HG03442 (cell line): ENCODE measurements around the gene CSRNP3.

Source experiments
- ATAC-seq: cut with Tn5 transposase; IDR thresholded peaks from one replicate; pipeline ENCODE4 v1.9.1; 2021; ENCODE audit warnings: mild to moderate bottlenecking, moderate library complexity; ENCODE audit not compliant: unreplicated experiment

The CSRNP3 gene

DNA sequence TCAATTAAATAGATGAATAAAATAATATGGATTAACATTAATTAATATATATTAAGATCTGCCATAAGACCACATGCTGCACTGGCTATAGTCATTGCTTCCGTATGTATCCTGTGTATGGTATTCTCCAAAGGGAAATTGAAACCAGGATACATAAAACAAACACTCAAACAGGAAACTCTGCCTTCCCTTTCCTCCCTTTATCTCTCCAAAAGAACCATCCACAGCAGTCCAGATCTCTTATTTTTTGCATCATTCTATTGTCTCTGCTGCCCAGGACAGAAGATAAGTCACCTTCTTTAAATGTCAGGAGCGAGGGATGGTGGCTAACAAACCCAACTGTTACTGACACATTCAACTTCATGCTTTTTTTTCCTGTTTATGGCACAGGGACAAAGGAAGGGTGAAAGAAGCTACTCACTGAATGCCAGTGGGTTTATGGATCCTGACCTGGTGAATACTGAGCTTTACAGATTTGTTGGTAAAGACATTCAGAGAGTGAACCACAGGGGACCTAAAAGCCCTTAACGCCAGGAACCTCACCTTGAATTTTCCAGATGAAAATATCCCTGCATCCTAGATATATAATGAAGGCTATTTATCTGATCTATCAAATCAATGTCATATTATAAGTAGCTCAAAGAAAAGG, 67.5 kb downstream of the CSRNP3 start:
- no peak for ATAC-seq

DNA sequence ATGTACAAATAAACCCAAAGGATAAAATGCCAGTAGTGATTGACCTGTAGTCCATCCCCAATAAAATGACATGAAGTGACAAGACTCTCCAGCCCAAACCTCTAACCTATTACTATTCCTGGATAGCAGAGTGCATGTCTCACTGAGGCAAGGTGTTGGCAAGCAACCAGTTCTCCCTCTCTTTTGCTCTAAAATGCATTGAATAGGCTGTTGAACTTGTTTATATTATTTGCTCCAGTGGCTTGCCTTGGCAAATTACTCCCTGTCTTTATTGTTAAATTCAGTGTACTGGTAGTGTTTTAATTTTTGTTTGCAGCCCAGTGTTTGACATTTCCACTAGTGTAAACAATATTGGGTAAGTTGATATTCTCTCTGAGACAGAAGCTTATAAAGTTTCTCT, 70.5 kb downstream of the CSRNP3 start:
- no peak for ATAC-seq

DNA sequence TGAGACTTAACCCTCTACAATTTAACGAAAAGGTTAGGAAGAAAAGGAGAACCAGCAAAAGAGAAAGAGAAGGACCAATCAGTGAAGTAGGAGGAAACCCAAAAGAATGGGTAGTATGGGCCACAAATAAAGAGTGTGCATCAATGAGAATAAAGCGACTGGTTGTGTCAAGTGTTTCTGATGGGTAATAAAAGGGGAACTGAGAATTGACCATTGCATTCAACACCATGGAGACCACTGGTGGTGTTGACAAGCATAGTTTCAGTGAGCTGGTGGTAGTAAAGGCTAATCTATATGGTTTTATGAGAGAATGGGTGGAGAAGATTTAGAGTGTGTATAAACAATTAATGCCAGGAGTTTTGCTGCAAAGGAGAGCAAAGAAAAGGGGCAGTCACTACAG, 75.4 kb downstream of the CSRNP3 start:
- ATAC-seq: peak; percentile 95

DNA sequence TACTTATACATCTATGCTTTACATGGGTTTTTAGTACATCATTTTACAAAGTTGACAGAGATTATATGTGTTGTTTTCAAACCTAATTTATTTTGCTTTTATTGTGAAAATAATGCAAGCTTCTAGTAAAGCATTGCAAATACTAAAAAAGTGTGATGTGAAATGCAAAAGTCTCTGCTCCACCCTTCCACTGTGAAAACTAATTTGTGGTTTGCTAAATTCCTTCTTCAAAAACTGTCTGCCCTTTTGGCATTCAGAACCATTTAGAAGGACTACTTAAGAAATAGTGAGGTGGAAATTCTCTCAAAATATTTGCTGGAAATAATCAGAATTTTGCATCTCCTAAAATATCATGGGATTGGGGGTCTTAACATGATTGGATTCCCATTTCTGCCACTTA, 78.4 kb downstream of the CSRNP3 start:
- ATAC-seq: no peak

DNA sequence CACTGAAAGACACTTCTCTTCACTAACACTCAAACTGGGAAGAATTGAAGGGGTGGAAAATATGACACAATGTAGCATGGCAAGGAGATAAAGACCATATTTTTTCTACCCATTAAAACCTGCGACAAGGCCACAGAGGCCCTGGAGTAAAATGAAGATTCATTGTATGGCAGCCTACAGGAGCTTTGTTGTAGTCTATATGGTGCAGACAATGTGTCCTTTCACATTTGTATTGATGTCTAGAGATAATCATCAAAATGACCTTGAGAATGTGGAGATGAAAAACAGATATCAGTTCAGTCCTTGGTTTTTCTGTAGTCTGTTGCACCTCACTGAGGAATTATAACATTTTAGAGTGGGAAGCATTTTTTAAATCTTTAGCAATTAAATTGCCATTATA, 80.1 kb downstream of the CSRNP3 start:
- ATAC-seq: no peak

DNA sequence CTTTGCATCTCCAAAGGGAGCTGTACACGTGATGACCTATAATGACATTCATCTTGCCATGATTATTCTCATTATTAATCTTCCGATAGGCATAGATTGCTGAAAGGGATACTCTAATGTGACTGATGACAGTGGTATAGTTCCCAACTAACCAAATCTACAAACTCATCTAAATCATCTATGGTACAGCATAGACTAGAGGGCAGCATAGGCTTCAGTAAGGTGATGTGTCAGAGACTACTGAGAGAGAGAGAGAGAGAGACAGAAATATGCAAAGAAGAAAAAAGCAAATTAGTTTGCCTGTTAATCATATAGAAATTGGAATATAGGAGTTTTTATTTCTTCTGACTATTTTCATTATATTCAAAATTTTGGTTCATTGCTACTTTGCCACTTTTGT, 89.3 kb downstream of the CSRNP3 start:
- no peak for ATAC-seq

DNA sequence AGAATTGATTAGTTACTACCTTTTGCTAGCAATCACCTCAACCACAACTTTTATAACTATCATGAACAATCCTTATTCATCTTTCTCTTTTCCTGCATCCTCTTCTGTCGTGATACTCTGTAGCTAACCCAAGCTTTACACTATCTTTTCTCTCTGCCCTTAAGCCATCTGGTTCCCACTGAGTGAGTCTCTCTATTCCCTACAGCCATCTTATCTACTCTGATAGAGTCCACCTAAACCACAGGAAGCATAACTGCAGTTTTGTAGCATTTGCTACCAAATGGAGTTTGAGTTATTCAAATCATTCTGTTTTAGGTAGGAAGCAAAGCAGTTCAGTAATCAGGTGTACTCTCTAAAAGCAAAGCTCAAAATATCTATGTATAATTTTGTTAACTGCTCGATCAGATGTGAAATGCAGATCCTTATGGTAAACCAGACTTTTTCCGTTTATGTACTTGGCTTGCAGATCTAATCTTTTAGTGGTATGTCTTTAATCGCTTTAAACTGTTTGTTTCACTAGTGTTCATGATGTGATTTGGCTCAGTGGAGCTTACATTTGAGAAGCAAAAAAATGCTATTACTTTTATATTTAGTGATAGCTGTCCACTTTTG, 91.0 kb downstream of the CSRNP3 start:
- no peak for ATAC-seq

DNA sequence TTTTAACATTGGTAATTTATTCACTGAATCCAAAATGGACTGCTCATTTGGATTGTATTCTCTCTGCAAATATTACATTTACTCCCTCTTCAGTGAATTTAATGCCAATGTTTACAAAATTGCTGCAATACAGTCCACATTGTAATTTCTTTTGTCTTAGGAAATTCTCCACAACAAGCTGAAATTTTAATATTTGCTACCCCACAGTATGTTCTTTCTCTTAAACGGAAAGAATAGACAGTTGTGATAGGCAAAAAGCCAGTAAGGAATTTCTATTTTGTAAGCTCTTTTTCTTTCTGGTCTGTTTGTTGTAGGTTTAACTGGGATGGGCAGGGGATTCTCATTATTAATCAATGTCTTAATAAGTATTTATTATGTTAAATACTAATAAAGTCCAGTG, 92.0 kb downstream of the CSRNP3 start:
- no peak for ATAC-seq

DNA sequence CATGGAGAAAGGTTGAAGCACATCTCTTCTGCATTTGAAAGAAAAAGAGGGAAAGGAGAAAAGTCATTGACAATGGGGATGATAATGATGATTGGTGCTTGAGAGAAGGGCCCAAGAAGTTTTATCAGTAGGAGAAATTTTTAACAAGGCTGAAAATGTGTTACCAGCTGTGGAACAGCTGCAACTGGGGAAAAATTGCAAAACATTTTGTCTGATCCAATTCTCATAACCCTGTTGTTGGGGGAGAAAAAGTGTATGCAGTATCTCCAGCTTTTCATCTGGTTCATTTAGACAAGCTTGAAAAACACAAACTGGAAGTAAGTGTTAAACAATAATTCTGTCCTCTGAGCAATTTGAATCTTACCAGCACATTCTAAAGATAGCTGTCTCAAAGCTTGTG, 92.7 kb downstream of the CSRNP3 start:
- no peak for ATAC-seq

DNA sequence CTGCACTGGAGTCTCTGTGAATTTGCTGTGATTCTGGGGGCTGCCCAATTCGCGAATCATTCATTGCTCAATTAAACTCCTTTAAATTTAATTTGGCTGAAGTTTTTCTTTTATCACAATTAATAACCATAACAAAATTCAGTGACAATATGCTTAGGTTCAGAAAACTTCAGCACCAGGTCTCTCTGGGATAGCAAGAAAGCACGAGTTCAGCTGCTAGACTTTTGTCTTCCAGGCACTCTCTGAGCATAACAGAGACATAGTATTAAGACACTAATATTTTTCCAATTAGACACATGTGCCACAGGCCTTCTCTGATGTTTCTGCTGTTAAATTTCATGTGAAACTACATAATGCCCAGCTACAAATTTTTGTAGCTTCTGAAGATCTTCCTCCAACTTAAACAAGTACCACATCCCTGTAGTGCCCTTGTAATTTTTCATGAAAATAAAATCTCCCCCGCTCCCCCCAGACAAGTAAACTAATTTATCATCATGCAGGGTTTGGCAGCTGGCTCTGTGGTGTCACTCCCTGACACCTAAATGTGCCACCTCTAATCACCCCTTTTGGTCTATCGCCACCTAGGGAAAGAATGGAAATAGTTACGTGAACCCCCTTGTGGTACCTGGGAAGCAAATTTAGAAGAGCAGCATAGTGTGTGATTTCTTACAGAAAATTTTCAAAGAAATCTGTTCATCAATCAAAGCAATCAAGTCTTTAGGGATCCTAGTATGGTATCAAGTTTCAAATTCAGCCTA, 94.1 kb downstream of the CSRNP3 start:
- ATAC-seq: no peak

DNA sequence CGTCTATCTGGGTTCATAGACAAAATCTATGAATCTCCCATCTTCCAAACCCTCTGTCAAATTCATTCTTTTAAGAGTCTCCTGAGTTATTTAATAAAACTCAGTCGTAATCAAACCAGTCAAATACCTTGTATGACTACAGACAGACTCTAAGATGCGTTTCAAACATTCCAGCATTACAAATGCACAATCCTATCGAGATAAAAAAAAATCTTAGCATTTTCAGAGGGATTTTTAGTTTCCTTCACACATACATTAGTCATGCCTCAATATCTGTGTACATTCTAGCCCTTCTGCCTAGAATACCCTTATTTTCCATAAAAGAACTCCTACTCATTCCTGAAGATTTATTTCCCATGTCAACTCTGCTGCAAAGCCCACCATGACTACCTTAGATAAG, 96.5 kb downstream of the CSRNP3 start:
- no peak for ATAC-seq

DNA sequence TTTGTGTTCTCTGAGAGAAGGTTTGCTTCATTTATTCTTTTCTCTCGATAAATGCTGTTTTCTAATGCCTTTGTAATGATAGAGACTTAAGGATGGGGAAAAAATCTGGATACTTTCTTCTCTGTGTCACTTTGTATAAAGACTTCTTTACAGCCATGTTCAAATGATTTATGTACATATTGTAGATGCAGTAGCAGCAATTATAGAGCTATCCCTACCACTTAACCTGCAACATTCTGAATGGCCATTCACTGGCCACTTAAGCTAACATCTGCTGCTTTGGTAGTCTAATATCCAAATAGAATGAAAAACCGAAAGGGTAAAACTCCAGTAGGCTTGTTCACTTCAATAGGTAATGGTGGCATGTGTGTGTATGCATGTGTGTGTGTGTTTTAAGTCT, 97.8 kb downstream of the CSRNP3 start:
- no peak for ATAC-seq

DNA sequence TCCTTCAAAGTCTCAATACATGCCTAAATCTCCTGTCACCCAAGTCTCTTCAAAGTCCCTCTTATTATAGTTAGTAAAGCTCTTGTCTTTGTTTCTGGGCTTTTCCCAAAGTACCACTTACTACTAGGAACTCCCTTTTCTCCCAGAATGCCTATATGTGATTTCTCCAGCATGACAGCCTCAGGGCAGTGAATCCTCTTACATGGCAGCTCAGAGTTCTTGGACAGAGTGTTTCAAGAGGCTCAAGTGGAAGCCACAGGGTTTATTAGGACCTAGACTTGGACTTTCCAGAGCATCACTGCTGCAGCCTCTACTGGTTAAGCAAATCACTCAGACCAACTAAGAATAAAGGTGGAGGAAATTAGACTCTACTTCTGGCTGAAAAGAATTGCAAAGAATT, 98.9 kb downstream of the CSRNP3 start:
- no peak for ATAC-seq

DNA sequence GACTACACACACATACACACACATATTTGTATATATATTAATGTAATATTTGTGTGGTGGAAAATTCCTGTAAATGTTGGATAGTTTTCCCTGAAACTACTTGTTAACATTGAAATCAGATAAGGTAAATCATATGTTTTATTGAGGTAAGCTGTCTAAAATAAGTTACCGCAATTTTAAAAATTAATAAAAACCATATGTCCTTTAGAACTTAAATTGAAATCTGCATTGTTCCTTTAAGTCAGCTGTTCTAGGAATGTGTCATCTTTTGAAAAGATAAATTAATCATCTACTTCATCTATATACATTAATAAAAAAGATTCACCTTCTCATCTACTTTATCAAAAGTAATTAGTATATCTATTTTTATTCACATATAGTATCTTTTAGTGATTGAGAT, 102.0 kb downstream of the CSRNP3 start:
- no peak for ATAC-seq

DNA sequence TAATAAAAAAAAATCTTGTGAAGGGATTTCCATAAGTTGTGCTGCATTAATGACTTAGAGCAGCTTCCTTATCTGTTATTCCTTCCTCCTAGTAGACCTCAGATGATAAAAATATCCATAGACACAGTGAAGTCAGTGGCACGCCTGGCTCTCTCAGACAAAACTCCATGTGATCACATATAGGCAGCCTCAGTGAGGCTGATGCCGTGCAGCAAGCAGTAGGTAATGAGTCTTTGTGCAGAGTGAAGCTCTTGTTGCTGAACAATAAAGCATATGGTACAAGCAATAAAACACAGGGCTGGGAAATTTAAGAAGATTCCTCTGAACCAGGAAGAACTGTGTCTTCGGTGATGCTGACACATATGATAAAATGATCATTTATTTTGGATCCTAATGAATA, 102.7 kb downstream of the CSRNP3 start:
- ATAC-seq: no peak

DNA sequence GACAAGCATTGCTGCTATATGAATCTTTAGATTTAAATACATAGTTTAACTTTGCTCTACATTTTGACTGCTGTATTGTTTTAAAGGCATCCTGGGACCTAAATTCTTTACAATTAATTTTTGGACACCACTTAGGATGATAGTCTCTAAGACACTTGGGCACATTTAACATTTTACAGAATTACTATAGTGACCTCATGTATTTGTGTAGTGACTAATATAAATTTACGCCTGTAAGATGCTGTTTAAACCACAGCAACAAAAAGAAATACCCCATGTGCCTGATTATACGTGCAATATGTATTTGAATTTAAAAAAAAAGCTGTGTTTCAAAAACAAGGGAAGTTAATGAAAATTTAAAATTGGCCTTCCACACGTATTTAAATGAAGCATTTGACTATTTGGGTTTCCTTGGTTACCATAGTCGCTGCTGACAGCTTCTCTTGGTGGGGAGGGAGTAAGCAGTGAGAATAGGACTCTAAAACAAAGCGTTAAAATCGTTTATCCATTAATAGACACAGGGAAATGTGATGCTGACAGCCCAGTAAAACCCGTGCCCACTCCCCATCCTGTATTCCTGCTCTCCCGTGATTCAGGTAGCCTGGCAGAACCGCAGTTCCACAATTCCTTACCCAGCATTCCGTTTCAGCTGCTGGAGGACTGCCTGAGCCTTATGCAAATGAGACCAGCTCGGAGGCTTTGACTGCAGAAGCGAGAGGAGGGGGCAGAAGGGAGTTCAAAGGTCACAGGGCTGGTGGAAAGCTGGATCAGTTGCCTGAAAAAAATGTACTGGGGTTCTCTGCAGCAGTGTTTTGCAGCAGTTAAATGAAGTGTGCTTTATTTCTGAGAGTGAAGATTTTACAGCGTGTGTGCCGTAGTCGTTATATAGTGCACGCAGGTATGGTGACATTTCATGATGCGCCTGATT, 104.3 kb downstream of the CSRNP3 start:
- ATAC-seq: no peak

DNA sequence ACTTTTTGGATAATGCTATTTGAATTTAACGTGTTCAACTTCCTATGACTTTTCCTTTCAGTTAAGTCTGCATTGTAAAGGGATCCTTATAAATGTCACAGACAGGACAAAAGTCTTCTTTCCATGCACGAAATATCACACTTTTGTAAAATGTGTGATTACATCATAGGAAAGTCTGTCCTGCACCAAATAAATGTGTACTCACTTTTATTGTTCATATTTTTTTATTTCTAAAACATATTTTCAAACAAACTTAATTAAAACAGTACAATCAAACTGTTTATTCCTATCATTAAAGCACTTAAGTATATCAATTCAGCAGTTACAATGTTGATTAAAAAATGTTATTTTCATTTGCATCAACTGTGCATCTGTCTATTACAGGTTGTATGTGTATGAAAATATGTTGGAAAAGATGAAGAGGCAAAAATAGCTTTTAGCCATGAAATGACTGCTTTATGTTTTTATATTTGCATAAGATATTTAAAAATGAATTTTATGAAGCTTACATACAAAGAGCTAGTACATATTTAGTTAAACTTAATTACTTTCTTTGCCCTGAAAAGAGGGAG, 105.6 kb downstream of the CSRNP3 start:
- ATAC-seq: no peak

DNA sequence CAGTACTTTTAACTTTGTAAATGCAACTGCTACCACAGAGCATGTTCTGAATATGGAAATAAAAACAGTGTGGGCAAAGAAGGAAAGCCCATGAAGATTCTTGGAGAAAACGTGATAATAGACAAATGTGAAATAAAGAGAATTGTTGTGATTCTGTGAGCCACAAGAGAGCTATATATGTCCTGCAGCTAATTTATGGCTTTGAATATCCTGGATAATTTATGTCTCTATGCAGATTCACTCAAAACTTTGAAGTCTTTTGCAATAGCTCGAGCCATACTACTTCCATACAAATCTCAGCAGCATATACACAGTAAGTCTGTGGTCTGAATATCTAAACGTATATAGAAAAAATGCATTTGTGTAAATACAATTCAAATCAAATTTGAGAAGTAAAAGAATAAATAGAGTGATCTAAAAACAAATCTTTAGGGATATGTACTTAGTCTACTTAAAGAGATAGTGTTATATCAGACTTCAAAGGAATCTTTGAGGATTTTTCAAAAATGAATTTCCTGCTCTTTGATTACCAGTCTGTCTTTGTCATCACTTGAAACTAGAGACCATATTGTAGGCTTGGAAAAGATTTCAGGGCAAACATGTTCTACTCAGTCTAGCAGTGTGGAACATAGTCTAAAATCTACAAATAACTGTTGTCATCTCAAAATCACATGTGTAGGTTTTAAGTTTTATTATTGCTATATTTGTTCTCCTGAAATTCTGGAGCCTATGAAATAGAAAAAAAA, 107.1 kb downstream of the CSRNP3 start:
- no peak for ATAC-seq

DNA sequence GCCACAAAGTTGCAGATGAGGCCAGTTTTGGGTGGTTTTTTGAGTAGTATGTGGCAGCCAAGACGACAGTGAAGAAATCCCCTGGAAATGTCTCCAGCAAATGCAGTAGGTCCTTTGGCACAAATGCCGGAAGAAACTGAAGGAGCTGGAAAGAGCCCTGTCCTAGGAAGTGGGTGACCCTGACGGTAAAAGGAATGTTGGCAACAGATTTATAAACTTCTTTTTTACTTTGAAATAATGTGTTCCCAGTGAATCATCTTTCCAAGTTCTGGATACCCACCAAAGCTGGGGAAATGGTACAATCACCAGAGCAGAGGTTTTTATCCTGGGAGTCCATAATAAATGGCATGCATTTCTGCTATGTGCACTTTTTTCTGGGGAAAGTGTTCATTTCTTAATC, 112.9 kb downstream of the CSRNP3 start:
- no peak for ATAC-seq

DNA sequence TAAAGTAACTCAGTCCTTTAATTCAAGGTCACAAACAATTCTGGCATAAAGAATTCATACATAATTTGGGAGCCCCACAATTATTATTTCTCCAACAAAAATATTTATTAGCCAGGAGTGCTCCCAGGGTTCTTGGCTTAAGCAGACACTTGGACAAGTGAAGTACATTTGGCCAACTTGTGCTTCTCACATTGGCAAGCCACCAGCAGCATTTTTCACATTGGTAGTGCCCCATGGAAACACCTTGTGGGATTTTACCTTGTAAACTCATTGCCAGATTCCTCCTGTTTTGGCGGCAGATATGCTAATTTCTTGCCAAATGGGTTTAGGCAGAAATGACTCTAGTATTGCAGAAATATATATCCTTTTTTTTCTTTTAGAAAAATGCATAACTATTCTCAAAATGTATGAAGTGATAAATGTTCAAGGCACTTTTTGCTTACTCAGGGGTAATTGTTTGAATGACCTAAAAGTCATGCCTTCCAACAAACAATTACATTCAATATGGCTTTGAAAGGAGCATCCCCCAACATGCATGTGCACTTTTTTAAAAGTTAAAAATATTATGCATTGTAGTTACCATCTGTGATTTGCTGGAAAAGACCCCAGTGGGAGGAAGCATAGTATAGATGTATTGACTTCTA, 113.5 kb downstream of the CSRNP3 start:
- ATAC-seq: no peak
